Activated gamma-delta T cell treated with Interleukin-2 at 50 U/mL for 16 hours (primary cell): ENCODE data around the gene FLNC.

Experiments used
- DNase-seq: peaks from one replicate; pipeline ENCODE4 v3.0.0-alpha.2; 2020

Gene FLNC

DNA sequence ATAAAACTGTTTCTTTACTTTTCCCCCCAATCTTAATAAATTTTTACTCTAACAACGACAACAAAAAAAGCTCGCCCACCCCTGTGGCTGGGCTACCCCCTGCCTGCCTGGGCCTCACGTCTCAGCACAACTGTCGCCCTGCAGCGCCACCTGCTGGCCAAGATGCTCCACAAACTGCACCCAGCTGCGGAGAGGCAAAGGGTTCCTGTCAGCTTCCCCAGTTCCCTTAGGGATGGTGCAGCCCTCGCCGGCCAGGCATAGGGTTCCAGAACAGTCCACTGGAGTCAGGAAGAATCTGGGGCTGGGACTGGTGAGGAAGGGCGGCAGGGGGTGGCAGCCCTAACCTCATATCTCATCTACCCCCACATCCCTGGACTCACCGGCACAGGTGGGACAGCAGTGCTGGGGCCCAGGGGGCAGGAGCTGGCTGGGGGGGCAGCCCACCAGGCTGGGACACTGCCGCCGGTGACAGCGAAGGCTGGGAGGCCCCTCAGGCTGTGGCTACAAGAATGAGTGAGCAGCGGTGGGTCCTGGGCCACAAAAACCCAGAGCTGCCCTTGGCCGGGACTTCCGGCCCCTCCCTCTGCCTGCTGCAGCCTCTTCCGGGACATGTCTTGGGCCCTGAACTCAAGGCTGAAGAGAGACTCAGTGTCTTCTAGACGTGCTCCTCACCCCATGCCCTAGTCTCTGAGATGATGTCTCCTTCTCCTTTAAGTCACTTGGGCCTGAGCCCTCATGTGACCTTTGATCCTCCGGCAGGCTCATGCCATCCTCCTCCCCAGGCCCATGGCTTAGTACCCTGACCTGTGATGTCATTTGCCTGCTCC, 53.6 kb downstream of the FLNC start:
- DNase-seq = peak; percentile 87

DNA sequence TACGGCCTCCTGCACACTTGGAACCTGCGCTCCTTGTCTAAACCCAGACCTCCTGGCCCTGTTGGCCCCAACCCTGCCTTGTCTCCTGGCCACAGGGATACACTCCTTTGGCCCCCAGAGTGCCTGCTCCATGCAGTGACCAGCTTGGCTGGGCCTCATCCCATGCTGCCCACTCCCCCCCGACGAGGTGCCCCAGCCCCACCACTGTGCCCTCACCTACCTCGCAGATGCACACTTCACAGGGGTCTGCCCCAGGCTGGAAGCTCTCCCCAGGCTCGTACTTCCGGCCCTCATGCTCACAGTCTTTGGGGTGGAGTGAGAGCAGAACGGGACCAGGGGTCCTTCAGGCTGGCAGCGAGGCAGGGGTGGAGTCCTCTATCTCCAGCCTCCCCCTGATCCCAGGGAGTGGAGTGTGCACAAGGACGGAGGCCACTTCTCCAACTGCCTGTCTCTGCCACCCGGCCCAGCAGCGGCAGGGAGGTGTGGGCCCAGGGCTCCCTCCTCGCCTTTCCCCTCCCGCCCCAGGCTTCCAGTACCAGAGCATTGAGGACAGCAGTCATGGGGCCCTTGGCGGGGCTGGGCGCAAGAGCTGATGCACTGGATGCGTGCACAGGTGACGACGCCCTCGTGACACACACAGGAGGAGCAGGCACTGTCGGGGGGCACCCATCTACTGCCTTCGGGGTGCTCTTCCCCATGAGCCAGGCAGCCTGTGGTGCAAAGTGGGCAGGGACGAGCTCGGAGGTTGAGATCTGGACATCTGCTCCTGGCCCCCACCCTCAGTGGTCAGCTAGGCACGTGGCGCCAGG, 54.6 kb downstream of the FLNC start:
- no peak for DNase-seq

- DNase-seq = no peak
Observed at GRCh38 chr7:128885370-128886187, 55.4 kb downstream of the FLNC start.

- no peak for DNase-seq
Observed at GRCh38 chr7:128886391-128887168, 56.4 kb downstream of the FLNC start.

DNA sequence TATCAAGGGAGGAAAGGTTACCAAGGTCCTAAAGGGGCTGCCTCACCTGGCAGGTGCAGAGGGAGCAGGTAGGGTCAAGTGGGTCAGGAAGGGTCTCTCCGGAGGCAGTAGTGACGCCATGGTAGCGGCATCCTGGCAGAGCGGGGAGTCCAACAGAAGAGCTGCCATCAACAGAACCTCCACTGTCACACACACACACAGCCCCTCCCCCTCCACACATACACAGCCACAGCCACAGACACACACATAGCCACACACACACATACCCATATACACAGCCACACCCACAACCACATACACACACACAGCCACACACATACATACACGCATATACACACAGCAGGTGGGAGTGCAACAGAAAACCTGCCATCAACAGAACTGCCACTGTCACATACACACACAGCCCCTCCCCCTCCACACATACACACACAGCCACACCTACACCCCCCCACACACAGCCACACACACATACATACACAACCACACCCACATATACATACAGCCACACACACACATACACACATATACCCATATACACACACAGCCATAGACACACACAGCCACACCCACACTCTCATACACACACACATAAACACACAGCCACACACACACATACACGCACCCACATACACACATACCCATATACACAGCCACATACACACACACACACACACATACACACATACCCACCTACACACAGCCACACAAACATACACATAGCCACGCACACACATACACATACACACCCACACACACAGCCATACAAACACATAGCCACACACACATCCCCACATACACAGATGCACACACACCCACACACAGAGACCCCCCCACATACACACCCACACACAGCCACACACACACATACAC, 57.2 kb downstream of the FLNC start:
- DNase-seq = no peak

- DNase-seq = no peak
Observed at GRCh38 chr7:128888039-128888755, 58.0 kb downstream of the FLNC start.

DNA sequence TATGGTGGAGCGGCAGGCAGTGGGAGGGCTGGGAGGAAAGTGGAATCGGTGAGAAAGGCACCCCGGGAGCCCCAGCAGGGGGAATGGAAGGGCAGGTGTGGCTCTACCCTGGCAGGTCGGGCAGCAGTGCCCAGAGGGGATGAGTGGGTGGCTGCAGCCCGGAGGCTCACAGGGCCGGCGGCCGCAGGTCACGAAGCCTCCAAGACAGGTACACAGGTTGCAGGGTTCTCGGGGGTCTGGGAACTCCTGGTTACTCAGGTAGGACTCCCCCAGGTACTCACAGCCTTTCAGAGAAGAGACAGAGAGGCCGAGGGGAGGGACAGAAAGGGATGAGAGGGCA, 58.5 kb downstream of the FLNC start:
- no peak for DNase-seq

GRCh38 chr7:128889121-128889520, 58.9 kb downstream of the FLNC start:
- DNase-seq = no peak

DNA sequence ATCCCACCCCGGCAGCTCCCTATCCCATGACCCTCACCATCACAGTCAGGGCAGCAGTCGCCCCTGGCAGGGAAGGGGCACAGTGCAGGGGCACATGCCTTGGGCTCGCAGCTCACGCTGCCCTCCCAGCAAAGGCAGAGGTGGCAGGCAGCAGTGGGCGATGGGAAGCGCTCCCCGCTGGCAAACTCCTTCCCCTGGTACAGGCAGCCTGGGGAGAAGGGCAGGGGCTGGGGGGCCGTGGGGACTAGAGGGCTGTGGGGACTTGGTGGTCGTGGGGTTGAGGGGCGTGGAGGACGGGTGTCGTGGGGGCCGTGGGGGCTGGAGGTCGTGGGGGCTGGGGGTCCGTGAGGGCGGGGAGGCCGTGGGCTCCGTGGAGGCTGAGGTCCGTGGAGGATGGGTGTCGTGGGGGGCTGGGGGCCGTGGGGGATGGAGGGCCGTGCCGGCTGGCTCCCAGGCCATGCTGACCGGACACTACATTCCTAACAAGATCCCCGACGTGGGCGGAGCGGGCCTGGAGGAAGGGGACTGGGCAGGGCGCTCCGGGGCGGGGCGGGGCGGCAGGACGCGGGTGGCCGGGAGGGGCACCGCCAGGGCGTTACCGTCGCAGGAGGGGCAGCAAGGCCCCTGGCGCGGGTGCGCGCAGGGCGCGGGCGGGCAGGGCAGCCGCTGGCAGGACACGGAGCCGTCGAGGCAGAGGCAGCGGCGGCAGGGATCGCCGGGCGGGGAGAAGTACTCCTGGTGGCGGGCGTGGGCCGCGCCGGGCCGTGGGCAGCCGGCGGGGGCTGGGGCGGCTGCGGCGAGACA, 60.3 kb downstream of the FLNC start:
- DNase-seq = no peak

DNA sequence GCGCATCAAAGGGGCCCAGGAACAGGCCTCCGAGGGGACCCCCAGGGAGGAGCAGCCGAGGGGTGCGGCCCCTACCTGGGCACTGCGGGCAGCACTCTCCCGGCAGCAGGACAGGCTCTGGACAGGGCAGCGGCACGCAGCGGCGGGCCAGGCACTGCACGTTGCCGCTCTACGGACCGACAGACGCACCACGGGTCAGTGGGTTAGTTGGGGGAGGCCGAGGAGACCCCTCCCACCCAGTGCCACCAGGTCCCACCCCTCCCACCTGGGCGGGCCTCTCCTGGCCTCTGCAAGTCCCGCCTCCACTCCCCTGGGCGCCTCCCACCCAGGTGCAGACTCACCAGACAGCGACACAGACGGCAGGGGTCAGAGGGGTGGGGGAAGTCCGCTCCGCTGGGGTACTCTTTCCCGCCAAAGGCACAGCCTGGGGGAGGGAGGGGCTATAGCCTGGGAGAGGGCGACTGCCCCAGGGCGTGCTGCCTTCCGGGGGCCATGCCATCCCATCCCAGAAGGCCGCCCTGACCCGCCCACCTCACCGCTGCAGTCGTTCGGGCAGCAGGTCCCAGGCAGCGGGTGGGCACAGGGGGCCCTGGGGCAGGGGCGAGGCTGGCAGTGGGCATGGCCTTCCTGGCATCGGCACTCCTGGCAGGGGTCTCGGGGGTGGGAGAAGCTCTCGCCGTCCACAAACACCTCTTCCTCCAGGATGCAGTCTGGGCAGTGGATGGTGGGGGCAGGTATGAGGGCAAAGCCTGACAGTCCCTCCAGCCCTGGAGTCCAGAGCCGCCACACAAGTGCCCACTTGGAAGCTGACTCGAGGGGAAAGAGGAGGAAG, 61.1 kb downstream of the FLNC start:
- DNase-seq = no peak

- no peak for DNase-seq
Observed at GRCh38 chr7:128891942-128892269, 61.7 kb downstream of the FLNC start.

- DNase-seq = no peak
Observed at GRCh38 chr7:128892521-128893250, 62.5 kb downstream of the FLNC start.

- no peak for DNase-seq
Observed at GRCh38 chr7:128893251-128894100, 63.3 kb downstream of the FLNC start.

DNA sequence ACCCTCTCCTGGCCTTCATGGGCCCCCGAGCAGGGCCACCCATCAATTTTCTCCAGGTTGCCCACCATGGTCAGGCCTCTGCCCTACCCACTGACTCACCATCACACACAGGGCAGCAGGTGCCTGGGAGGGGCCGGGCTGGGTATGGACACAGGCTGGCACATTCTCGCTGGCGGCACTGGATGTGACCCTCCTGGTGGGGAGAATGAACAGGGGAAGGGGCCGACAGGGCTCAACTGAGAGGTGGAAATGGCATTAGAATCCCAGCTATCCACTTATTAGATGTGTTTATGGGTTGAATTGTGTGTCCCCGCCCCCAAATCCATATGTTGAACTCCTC, 63.9 kb downstream of the FLNC start:
- DNase-seq = no peak

DNA sequence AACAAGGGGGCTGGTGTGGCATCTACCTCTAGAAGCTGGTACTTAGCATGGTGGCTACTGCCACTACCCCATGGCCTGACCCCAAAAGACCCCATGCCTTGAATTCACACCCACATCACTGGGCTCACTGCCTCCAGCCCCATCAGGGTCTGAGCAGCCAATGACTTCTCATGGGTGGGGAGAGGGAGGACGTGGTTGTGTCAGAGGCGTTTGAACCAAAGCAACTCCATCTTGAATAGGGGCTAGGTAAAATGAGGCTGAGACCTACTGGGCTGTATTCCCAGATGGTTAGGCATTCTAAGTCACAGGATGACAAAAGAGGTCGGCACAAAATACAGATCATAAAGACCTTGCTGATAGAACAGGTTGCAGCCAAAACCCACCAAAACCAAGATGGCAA, 65.1 kb downstream of the FLNC start:
- no peak for DNase-seq

GRCh38 chr7:128899392-128899791, 69.2 kb downstream of the FLNC start:
- no peak for DNase-seq

DNA sequence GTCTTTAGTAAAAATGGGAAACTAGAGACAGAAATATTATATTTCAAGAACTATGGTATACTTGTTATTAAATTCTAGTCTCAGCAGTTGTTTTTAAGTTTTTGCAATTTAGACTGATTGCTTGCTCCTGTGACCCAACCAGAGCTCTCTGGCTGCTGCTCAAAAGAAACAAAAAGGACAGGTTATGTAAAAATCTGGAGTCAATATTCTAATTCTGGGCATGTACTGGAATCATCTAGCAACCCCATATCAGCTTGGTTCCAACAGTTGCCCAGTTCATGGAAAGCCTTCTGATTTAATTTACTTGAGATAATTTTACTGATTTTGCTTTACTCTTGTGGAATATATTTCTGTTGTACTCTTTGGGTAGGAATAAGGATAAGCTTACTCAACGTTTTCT, 70.0 kb downstream of the FLNC start:
- no peak for DNase-seq
